ENCODE measurements around the gene FGG.

FGG gene

GRCh38 chr4:154614306-154614705 lies 1.9 kb upstream of the FGG start:
- Histone ChIP-seq H3K36me3 (ENCODE audit: control insufficient read depth in 2 of 2, insufficient read depth in 1 of 2, low read length in 2 of 2) (no peaks in the 10 kb centered on the region), H3K4me1 (ENCODE audit: control insufficient read depth, insufficient read depth, low read length) (no peaks in the 10 kb centered on the region), H3K27ac (ENCODE audit: extremely low read depth, low read depth, low read length) (no peak overlapping the region), H3K9me3 (ENCODE audit: control insufficient read depth, insufficient read depth, low read depth, low read length) (no peaks in the 10 kb centered on the region), H3K4me3 (ENCODE audit: low read depth, low read length) (no peak overlapping the region)
- TF ChIP-seq ZNF274 (IDR thresholded peaks at IDR 0.05; ENCODE audit: low read length), result no peak
- TF ChIP-seq ZNF274 (tag by site-specific recombination; IDR thresholded peaks at IDR 0.05; ENCODE audit: borderline replicate concordance), result no peak
- no peak for TF ChIP-seq ZNF670 (tag by site-specific recombination; IDR thresholded peaks at IDR 0.05; ENCODE audit: low read depth)
- CTCF ChIA-PET, result interaction anchor here (1.2 to 20.9 kb wide), 2 partner anchors 59 to 108 kb away, joined by 3 to 429 read pairs; partner anchors contain the start of genes FGB and PLRG1
- POLR2A ChIA-PET, result no interaction called here

DNA sequence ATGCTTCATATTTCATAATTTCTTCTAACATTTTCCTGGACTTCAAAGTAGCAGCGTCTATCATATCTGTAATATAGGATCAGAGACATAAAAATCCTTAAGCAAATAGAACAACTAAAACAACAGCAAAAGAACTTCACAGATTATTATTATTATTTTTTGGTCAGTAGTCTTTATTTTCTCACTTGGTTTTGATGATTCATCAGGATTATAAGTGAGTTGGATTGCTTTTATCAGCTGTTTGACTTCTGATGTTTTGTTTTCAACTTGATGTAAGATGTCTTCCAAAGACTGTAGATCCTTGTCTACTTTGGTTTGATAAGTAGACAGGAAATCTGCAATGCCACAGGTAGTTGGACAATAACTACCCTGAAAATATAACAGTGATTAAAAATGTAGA lies 623 bp downstream of the FGG start:
- TF ChIP-seq ZNF561 (tag by site-specific recombination; IDR thresholded peaks at IDR 0.05; ENCODE audit: borderline replicate concordance), result no peak
- TF ChIP-seq ZNF560 (tag by site-specific recombination; IDR thresholded peaks at IDR 0.05; ENCODE audit: borderline replicate concordance), result no peak
- ChIA-PET CTCF (interaction anchor here (1.2 to 20.9 kb wide), 3 partner anchors 9 to 56 kb away, joined by 3 to 429 read pairs (median 5); partner anchors contain the start of genes FGB and PLRG1), POLR2A (no interaction called here)
- Histone ChIP-seq H3K36me3 (ENCODE audit: control insufficient read depth in 2 of 2, insufficient read depth in 1 of 2, low read length in 2 of 2) (no peaks in the 10 kb centered on the region), H3K9me3 (ENCODE audit: control insufficient read depth, insufficient read depth, low read depth, low read length) (no peaks in the 10 kb centered on the region), H3K27ac (ENCODE audit: extremely low read depth, low read depth, low read length) (no peak overlapping the region), H3K4me3 (ENCODE audit: low read depth, low read length) (no peak overlapping the region), H3K4me1 (ENCODE audit: control insufficient read depth, insufficient read depth, low read length) (no peaks in the 10 kb centered on the region)

- H3K4me1 ChIP-seq (ENCODE audit: control insufficient read depth, insufficient read depth, low read length), result no peaks in the 10 kb centered on the region
- no peak overlapping the region for H3K27ac ChIP-seq (ENCODE audit: extremely low read depth, low read depth, low read length)
- H3K9me3 ChIP-seq (ENCODE audit: control insufficient read depth, insufficient read depth, low read depth, low read length), result no peaks in the 10 kb centered on the region
- CTCF ChIA-PET, result interaction anchor here (1.7 to 20.9 kb wide), 2 partner anchors 10 to 55 kb away, joined by 5 to 429 read pairs; partner anchors contain the start of genes FGB and PLRG1
- H3K36me3 ChIP-seq (ENCODE audit: control insufficient read depth in 2 of 2, insufficient read depth in 1 of 2, low read length in 2 of 2), result no peaks in the 10 kb centered on the region
- POLR2A ChIA-PET, result interaction anchor here (1.1 kb wide), 1 partner anchor 60 kb away, joined by 3 read pairs; the partner anchor contains the start of gene PLRG1
- H3K4me3 ChIP-seq (ENCODE audit: low read depth, low read length), result no peak overlapping the region
- TF ChIP-seq ZNF362 (tag by site-specific recombination; IDR thresholded peaks at IDR 0.05) (no peak), ZNF280D (tag by site-specific recombination; IDR thresholded peaks at IDR 0.05) (no peak), ZNF658 (tag by site-specific recombination; IDR thresholded peaks at IDR 0.05) (no peak), ZNF629 (tag by site-specific recombination; IDR thresholded peaks at IDR 0.05) (no peak), YY1 (tag by site-specific recombination; IDR thresholded peaks at IDR 0.05) (no peak), ZNF24 (tag by site-specific recombination; IDR thresholded peaks at IDR 0.05) (no peak), ZNF707 (tag by site-specific recombination; IDR thresholded peaks at IDR 0.05) (no peak), ZSCAN30 (tag by site-specific recombination; IDR thresholded peaks at IDR 0.05) (no peak), ZNF341 (tag by site-specific recombination; IDR thresholded peaks at IDR 0.05; ENCODE audit: low read depth) (no peak), ZNF626 (tag by site-specific recombination; IDR thresholded peaks at IDR 0.05) (no peak), ZNF670 (tag by site-specific recombination; IDR thresholded peaks at IDR 0.05; ENCODE audit: low read depth) (no peak), ZNF23 (tag by site-specific recombination; IDR thresholded peaks at IDR 0.05; ENCODE audit: borderline replicate concordance) (no peak), SALL2 (tag by site-specific recombination; IDR thresholded peaks at IDR 0.05; ENCODE audit: borderline replicate concordance) (no peak), ZNF701 (tag by site-specific recombination; IDR thresholded peaks at IDR 0.05) (no peak)
- TF ChIP-seq, protein P1, sequence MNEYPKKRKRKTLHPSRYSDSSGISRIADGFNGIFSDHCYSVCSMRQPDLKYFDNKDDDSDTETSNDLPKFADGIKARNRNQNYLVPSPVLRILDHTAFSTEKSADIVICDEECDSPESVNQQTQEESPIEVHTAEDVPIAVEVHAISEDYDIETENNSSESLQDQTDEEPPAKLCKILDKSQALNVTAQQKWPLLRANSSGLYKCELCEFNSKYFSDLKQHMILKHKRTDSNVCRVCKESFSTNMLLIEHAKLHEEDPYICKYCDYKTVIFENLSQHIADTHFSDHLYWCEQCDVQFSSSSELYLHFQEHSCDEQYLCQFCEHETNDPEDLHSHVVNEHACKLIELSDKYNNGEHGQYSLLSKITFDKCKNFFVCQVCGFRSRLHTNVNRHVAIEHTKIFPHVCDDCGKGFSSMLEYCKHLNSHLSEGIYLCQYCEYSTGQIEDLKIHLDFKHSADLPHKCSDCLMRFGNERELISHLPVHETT (tag by site-specific recombination; IDR thresholded peaks at IDR 0.05), result no peak
- TF ChIP-seq, protein P2, sequence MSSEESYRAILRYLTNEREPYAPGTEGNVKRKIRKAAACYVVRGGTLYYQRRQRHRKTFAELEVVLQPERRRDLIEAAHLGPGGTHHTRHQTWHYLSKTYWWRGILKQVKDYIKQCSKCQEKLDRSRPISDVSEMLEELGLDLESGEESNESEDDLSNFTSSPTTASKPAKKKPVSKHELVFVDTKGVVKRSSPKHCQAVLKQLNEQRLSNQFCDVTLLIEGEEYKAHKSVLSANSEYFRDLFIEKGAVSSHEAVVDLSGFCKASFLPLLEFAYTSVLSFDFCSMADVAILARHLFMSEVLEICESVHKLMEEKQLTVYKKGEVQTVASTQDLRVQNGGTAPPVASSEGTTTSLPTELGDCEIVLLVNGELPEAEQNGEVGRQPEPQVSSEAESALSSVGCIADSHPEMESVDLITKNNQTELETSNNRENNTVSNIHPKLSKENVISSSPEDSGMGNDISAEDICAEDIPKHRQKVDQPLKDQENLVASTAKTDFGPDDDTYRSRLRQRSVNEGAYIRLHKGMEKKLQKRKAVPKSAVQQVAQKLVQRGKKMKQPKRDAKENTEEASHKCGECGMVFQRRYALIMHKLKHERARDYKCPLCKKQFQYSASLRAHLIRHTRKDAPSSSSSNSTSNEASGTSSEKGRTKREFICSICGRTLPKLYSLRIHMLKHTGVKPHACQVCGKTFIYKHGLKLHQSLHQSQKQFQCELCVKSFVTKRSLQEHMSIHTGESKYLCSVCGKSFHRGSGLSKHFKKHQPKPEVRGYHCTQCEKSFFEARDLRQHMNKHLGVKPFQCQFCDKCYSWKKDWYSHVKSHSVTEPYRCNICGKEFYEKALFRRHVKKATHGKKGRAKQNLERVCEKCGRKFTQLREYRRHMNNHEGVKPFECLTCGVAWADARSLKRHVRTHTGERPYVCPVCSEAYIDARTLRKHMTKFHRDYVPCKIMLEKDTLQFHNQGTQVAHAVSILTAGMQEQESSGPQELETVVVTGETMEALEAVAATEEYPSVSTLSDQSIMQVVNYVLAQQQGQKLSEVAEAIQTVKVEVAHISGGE (tag by site-specific recombination; conservative IDR thresholded peaks at IDR 0.05; ENCODE audit: low read depth), result no peak
These were observed 1.9 kb downstream of the FGG start for GRCh38 chr4:154610582-154610981.

Data from HEK293 (cell line).